OCI-LY7 (cell line): ENCODE results near the gene THUMPD3. TPM values are rescaled to one million over a fixed set of nuclear protein-coding genes. Genes with fewer than 3 reads are reported as not detected.

ENCODE experiments used
- BruUV-seq: library from RNA; stranded (reverse); fragments of 400-500 nt; replicated peaks from 2 replicates; lab custom pipeline; 2021; lab: Mats Ljungman, UMichigan
- CTCF ChIA-PET: fragments of 300-600 bp; sonication (Branson Sonifier 250); formaldehyde crosslinking; loops from one replicate; lab custom pipeline; 2022; ENCODE audit warnings: antibody characterized with exemption; ENCODE audit not compliant: unreplicated experiment; lab: Charles Lee
- POLR2A ChIA-PET: fragments of 300-600 bp; sonication (Branson Sonifier 250); formaldehyde crosslinking; loops from one replicate; lab custom pipeline; 2022; ENCODE audit warnings: antibody characterized with exemption; lab: Charles Lee
- DNase-seq: peaks from one replicate; pipeline ENCODE4 v3.0.0-alpha.2; 2015; ENCODE audit warnings: low spot score
- H2AFZ ChIP-seq: fragments of 200-600 bp; sonication (generic), shearing (Covaris generic); 2 replicates; pipeline ENCODE4 v1.6.1; 2014; ENCODE audit warnings: mild to moderate bottlenecking, antibody characterized with exemption, low read length, moderate library complexity
- H3K27ac ChIP-seq: fragments of 200-600 bp; sonication (generic); 2 replicates; pipeline ENCODE4 v1.5.1; 2014; ENCODE audit warnings: mixed run types, low read depth, mild to moderate bottlenecking, moderate library complexity, low read length, inconsistent platforms; ENCODE audit not compliant: poor library complexity, severe bottlenecking
- H3K36me3 ChIP-seq: fragments of 200-600 bp; sonication (generic); 2 replicates; pipeline ENCODE4 v1.6.1; 2014; ENCODE audit warnings: mild to moderate bottlenecking, antibody characterized with exemption, low read length, moderate library complexity, mixed read lengths; ENCODE audit not compliant: insufficient read depth
- H3K4me1 ChIP-seq: fragments of 200-600 bp; sonication (generic); 2 replicates; pipeline ENCODE4 v1.5.1; 2014; ENCODE audit warnings: mild to moderate bottlenecking, low read length; ENCODE audit not compliant: insufficient read depth, poor library complexity, severe bottlenecking
- H3K4me2 ChIP-seq: fragments of 200-600 bp; sonication (generic); 2 replicates; pipeline ENCODE4 v1.6.1; 2014; ENCODE audit warnings: mild to moderate bottlenecking, low read length
- H3K4me3 ChIP-seq: fragments of 200-600 bp; sonication (generic); 2 replicates; pipeline ENCODE4 v1.5.1; 2014; ENCODE audit warnings: mild to moderate bottlenecking, low read depth, low read length; ENCODE audit not compliant: poor library complexity, severe bottlenecking
- H3K79me2 ChIP-seq: fragments of 200-600 bp; sonication (generic); 2 replicates; pipeline ENCODE4 v1.6.1; 2016; ENCODE audit warnings: low read depth, mild to moderate bottlenecking, low read length, moderate library complexity, mixed read lengths; ENCODE audit not compliant: insufficient read depth
- H3K9me2 ChIP-seq: fragments of 200-600 bp; sonication (generic); 2 replicates; pipeline ENCODE4 v1.6.1; 2016; ENCODE audit warnings: mild to moderate bottlenecking, low read length, mixed read lengths; ENCODE audit not compliant: insufficient read depth
- H3K9me3 ChIP-seq: fragments of 200-600 bp; sonication (generic); 2 replicates; pipeline ENCODE4 v1.6.1; 2014; ENCODE audit warnings: mild to moderate bottlenecking, mixed run types, low read length, mixed read lengths
- H4K20me1 ChIP-seq: fragments of 200-600 bp; sonication (generic); 2 replicates; pipeline ENCODE4 v1.6.1; 2014; ENCODE audit warnings: mild to moderate bottlenecking, antibody characterized with exemption, low read length, moderate library complexity, mixed read lengths; ENCODE audit not compliant: insufficient read depth
- EZH2phosphoT487 ChIP-seq: fragments of 200-600 bp; sonication (generic); IDR thresholded peaks from 2 replicates; pipeline ENCODE4 v1.6.1; 2018; ENCODE audit warnings: low read depth, borderline replicate concordance, mild to moderate bottlenecking, mixed run types, antibody characterized with exemption, low read length, moderate library complexity, mixed read lengths
- intact Hi-C: fragments of 100-400 bp; cut with micrococcal nuclease; formaldehyde crosslinking; loops from one replicate; pipeline ENCODE4 v1.10.0; 2022; ENCODE audit not compliant: unreplicated experiment
- total RNA-seq, 2 experiments: library from RNA; depleted of rRNA in 1 of 2; stranded (reverse); fragments of >200 nt in 1 of 2; shearing (Covaris generic) in 1 of 2; gene quantifications; 2 replicates each; pipeline ENCODE4 v1.2.3, GENCODE V29; 2014 to 2022
- TF ChIP-seq, protein P1 (sequence below): fragments of 200-600 bp; sonication (generic); conservative IDR thresholded peaks from 2 replicates; pipeline ENCODE4 v1.5.1; 2014; ENCODE audit warnings: mild to moderate bottlenecking, antibody characterized with exemption, low read length, moderate library complexity, mixed read lengths

The THUMPD3 gene
- total RNA-seq, 2 experiments from 2014 or later: 12.4 to 58.8 TPM

DNA sequence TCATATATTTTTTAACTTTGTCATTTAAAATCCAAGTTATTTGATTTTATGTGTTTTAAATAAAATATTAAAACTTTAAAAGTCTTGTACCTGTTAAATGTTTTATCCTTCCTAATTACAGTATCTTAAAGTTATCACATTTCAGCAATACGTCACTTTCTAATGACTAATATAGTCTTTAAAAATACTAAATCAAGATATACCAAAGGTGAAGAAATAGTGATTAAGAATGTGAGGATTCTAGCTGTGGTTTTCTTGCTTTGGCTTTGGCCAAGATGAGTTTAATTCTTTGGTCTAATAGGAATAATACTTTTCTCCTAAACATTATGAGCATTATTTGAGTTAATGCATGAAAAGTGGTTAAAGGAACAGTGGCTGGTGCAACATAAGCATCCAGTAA is 48.4 kb downstream of the THUMPD3 start:
- no TSS peak for BruUV-seq
- DNase-seq: no peak
- TF ChIP-seq EZH2phosphoT487: no peak
- TF ChIP-seq, protein P1, sequence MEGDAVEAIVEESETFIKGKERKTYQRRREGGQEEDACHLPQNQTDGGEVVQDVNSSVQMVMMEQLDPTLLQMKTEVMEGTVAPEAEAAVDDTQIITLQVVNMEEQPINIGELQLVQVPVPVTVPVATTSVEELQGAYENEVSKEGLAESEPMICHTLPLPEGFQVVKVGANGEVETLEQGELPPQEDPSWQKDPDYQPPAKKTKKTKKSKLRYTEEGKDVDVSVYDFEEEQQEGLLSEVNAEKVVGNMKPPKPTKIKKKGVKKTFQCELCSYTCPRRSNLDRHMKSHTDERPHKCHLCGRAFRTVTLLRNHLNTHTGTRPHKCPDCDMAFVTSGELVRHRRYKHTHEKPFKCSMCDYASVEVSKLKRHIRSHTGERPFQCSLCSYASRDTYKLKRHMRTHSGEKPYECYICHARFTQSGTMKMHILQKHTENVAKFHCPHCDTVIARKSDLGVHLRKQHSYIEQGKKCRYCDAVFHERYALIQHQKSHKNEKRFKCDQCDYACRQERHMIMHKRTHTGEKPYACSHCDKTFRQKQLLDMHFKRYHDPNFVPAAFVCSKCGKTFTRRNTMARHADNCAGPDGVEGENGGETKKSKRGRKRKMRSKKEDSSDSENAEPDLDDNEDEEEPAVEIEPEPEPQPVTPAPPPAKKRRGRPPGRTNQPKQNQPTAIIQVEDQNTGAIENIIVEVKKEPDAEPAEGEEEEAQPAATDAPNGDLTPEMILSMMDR: no peak
- Histone ChIP-seq H3K79me2 (peaks cover 100% of the 10 kb centered on the region), H4K20me1 (peaks cover 30% of the 10 kb centered on the region), H2AFZ (no peak overlapping the region), H3K27ac (no peak overlapping the region), H3K4me2 (no peak overlapping the region), H3K4me1 (peaks cover 27% of the 10 kb centered on the region), H3K9me3 (no peaks in the 10 kb centered on the region), H3K9me2 (no peaks in the 10 kb centered on the region), H3K4me3 (no peak overlapping the region), H3K36me3 (peaks cover 77% of the 10 kb centered on the region)
- intact Hi-C loops: no loop called here
- POLR2A ChIA-PET: interaction anchor here (2.2 kb wide), 1 partner anchor 11 kb away, joined by 12 read pairs; no protein-coding TSS in a partner anchor
- CTCF ChIA-PET: no interaction called here

DNA sequence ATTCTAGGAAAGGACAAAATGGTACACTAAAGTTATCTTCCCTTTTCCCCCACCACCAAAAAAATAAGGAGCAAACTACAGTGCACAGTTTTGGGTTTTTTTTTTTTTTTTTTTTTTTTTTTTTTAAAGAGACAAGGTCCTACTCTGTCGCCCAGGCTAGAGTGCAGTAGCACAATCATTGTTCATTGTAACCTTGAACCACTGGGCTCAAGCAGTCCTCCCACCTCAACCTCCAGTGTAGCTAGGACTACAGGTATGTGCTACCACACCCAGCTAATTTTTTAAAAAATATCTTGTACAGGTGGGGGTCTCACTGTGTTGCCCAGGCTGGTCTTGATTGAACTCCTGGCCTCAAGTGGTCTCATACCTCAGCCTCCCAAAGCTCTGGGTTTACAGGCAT is 49.4 kb downstream of the THUMPD3 start:
- intact Hi-C loops: no loop called here
- Histone ChIP-seq H3K4me1 (peaks cover 17% of the 10 kb centered on the region), H3K36me3 (peaks cover 77% of the 10 kb centered on the region), H3K79me2 (peaks cover 100% of the 10 kb centered on the region), H3K4me3 (no peak overlapping the region), H3K9me2 (no peaks in the 10 kb centered on the region), H3K27ac (no peak overlapping the region), H4K20me1 (peaks cover 26% of the 10 kb centered on the region), H2AFZ (no peak overlapping the region), H3K9me3 (no peaks in the 10 kb centered on the region), H3K4me2 (no peak overlapping the region)
- POLR2A ChIA-PET: no interaction called here
- CTCF ChIA-PET: no interaction called here
- BruUV-seq: no TSS peak
- TF ChIP-seq, protein P1: no peak
- TF ChIP-seq EZH2phosphoT487: no peak
- DNase-seq: no peak

DNA sequence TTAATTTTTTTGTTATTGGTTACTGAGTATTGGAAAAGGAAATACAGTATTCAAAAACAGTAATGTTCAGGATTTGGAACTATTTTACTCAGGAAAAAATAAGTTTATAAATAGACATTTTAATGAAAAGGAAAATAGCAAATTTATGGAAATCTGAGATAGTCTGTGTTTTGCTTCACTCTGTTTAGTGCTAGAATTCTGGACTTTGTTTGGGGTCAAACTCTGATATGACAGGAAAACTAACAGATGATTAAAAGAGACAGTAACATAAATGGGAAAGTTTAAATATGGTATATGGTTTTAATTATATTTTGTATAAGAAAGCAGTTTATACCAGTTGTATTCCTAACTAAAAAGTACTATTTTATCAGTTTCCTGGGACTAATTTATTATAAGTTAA is 52.0 kb downstream of the THUMPD3 start:
- POLR2A ChIA-PET: interaction anchor here (2.6 to 3.6 kb wide), 2 partner anchors 10 to 19 kb away, joined by 9 to 11 read pairs; no protein-coding TSS in a partner anchor
- peaks cover 100% of the 10 kb centered on the region for H3K79me2 ChIP-seq
- H3K27ac ChIP-seq: no peak overlapping the region
- peaks cover 69% of the 10 kb centered on the region for H3K36me3 ChIP-seq
- TF ChIP-seq EZH2phosphoT487: no peak
- TF ChIP-seq, protein P1: no peak
- CTCF ChIA-PET: no interaction called here
- H3K9me2 ChIP-seq: no peaks in the 10 kb centered on the region
- H4K20me1 ChIP-seq: peaks cover 27% of the 10 kb centered on the region
- no peak overlapping the region for H2AFZ ChIP-seq
- no peak for DNase-seq
- H3K4me1 ChIP-seq: peaks cover 9% of the 10 kb centered on the region
- no peak overlapping the region for H3K4me2 ChIP-seq
- H3K4me3 ChIP-seq: no peak overlapping the region
- H3K9me3 ChIP-seq: no peaks in the 10 kb centered on the region
- BruUV-seq: TSS peak; percentile 7
- intact Hi-C loops: no loop called here
